Cardiac fibroblast (primary cell): ENCODE measurements around the gene ALKBH7.

ENCODE experiments used
- DNase-seq, 2 donors: peaks; one replicate each; pipeline versions ENCODE4 v3.0.0 to v3.0.0-alpha.2; 2010; ENCODE audit warnings: low read depth in 2 of 2
- H3K4me3 ChIP-seq, 2 donors: replicated peaks in 1 of 2; 1 replicate in 1 of 2; 2 replicates in 1 of 2; pipeline ENCODE4 v1.5.1; 2011; ENCODE audit warnings: low read depth in 2 of 2, low read length in 2 of 2, mild to moderate bottlenecking in 2 of 2, moderate library complexity in 1 of 2
- CTCF ChIP-seq: IDR thresholded peaks from one replicate; pipeline ENCODE4 v1.5.1; 2011; ENCODE audit warnings: low read depth, mild to moderate bottlenecking, low read length, inconsistent platforms

The ALKBH7 gene

GRCh38 chr19:6402058-6402457 is 29.5 kb downstream of the ALKBH7 start:
- DNase-seq = no peak
- no peak overlapping the region for H3K4me3 ChIP-seq
- TF ChIP-seq CTCF = no peak

DNA sequence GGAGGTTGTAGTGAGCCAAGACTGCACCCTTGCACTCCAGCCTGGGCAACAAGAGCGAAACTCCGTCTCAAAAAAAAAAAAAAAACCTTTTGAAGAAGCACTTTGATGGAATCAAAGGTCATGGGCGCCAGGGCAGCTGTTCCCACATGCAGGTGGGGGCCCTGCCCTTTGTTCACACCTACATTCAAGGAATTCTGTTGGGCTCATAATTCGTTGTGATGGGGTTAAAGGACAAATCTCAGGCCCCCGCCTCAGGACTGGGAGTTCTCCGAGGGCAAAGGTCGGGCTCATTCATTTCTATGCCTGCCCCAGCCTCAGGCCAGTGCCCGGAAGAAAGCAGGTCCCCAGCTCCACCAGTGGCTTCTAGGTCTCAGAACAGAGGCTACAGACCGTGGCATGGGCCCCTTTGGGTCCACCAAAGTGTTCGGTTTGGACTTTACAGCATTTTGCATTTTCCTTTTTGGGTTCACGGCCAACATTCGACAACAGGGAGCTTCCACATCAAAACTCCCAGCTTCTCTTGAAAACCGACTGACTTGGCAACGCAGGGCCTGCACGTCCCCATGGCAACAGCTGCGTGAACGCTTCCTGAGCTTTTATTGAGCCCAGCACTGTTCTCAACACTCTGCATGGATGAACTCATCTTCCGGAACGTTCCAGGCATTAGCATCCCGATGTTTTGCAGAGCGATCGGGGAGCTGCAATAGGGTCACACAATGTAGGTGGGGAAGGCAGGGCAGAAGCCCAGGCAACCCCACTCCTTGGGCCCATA is 30.4 kb downstream of the ALKBH7 start:
- peak; percentile 79 to 87 for DNase-seq
- TF ChIP-seq CTCF = no peak

GRCh38 chr19:6406401-6406800 is 33.8 kb downstream of the ALKBH7 start:
- no peak for DNase-seq
- no peak for TF ChIP-seq CTCF
- H3K4me3 ChIP-seq = no peak overlapping the region

More for the DNA sequence above, 30.4 kb downstream of the ALKBH7 start:
- no peak overlapping the region for H3K4me3 ChIP-seq

- no peak overlapping the region for H3K4me3 ChIP-seq
- no peak for DNase-seq
- no peak for TF ChIP-seq CTCF
Measured at GRCh38 chr19:6409346-6409745, 36.8 kb downstream of the ALKBH7 start.

GRCh38 chr19:6412061-6412446 is 39.5 kb downstream of the ALKBH7 start:
- no peak for TF ChIP-seq CTCF
- DNase-seq = no peak
- H3K4me3 ChIP-seq = no peak overlapping the region

- TF ChIP-seq CTCF = peak; percentile 57
- no peak overlapping the region for H3K4me3 ChIP-seq
- DNase-seq = peak; percentile 18 to 25
Measured at GRCh38 chr19:6412447-6413091, 40.0 kb downstream of the ALKBH7 start.
